Neural cell (in vitro differentiated cells): Measurements from ENCODE around the gene OSBPL2. TPM values are rescaled to one million over a fixed set of nuclear protein-coding genes. Genes with fewer than 3 reads are reported as not detected.

Experiments
- H2AFZ ChIP-seq: fragments of 200-600, 300-800 bp; sonication (generic), shearing (Covaris generic); 2 replicates; pipeline ENCODE4 v1.6.0; 2014; ENCODE audit warnings: low read depth, mild to moderate bottlenecking, antibody characterized with exemption, low read length, moderate library complexity
- H3F3A ChIP-seq: fragments of 200-600 bp; shearing (Covaris generic); 2 replicates; pipeline ENCODE4 v1.6.1; 2016; ENCODE audit warnings: mild to moderate bottlenecking, moderate library complexity, mixed read lengths, antibody characterized with exemption, low read length; ENCODE audit not compliant: insufficient read depth, poor library complexity, severe bottlenecking
- H3K27ac ChIP-seq: fragments of 200-600, 300-800 bp; sonication (generic), shearing (Covaris generic); 2 replicates; pipeline ENCODE4 v1.5.1; 2014; ENCODE audit warnings: mild to moderate bottlenecking, low read length, moderate library complexity
- H3K27me3 ChIP-seq: fragments of 300-800, 200-600 bp; sonication (generic), shearing (Covaris generic); 2 replicates; pipeline ENCODE4 v1.6.0; 2014; ENCODE audit warnings: mild to moderate bottlenecking, low read depth, low read length, moderate library complexity; ENCODE audit not compliant: insufficient read depth
- H3K36me3 ChIP-seq: fragments of 300-800, 200-600 bp; sonication (generic), shearing (Covaris generic); 2 replicates; pipeline ENCODE4 v1.5.1; 2014; ENCODE audit warnings: mild to moderate bottlenecking, antibody characterized with exemption, low read length, moderate library complexity; ENCODE audit not compliant: insufficient read depth
- H3K4me2 ChIP-seq: fragments of 300-800, 200-600 bp; sonication (generic), shearing (Covaris generic); 2 replicates; pipeline ENCODE4 v1.6.0; 2014; ENCODE audit warnings: mild to moderate bottlenecking, low read length
- H3K4me3 ChIP-seq: fragments of 300-800, 200-600 bp; sonication (generic), shearing (Covaris generic); 2 replicates; pipeline ENCODE4 v1.5.1; 2014; ENCODE audit warnings: mild to moderate bottlenecking, low read length, moderate library complexity
- H3K79me2 ChIP-seq: fragments of 200-600 bp; shearing (Covaris generic); replicated peaks from 2 replicates; pipeline ENCODE4 v1.6.0; 2014; ENCODE audit warnings: mild to moderate bottlenecking, low read length, moderate library complexity; ENCODE audit not compliant: insufficient read depth
- H3K9ac ChIP-seq: fragments of 300-800, 200-600 bp; sonication (generic), shearing (Covaris generic); 2 replicates; pipeline ENCODE4 v1.6.1; 2016; ENCODE audit warnings: mild to moderate bottlenecking, low read length, mixed read lengths
- H3K9me2 ChIP-seq: fragments of 200-600 bp; shearing (Covaris generic); 2 replicates; pipeline ENCODE4 v1.6.1; 2016; ENCODE audit warnings: mild to moderate bottlenecking, low read length, mixed read lengths; ENCODE audit not compliant: insufficient read depth
- H3K9me3 ChIP-seq: fragments of 200-600, 300-800 bp; sonication (generic), shearing (Covaris generic); 2 replicates; pipeline ENCODE4 v1.6.1; 2016; ENCODE audit warnings: mild to moderate bottlenecking, mixed run types, low read length, moderate library complexity, mixed read lengths
- H4K20me1 ChIP-seq: fragments of 200-600 bp; shearing (Covaris generic); 2 replicates; pipeline ENCODE4 v1.6.1; 2016; ENCODE audit warnings: mild to moderate bottlenecking, mixed run types; ENCODE audit not compliant: insufficient read depth
- CTCF ChIP-seq: fragments of 450-650 bp; IDR thresholded peaks from 2 replicates; pipeline ENCODE4 v1.5.1; 2014; ENCODE audit warnings: antibody characterized with exemption, mild to moderate bottlenecking, moderate library complexity; ENCODE audit not compliant: poor library complexity, severe bottlenecking
- EP300 ChIP-seq: fragments of 450-650 bp; conservative IDR thresholded peaks from 2 replicates; pipeline ENCODE4 v1.6.1; 2014; ENCODE audit warnings: antibody characterized with exemption, mild to moderate bottlenecking, moderate library complexity; ENCODE audit not compliant: poor library complexity, severe bottlenecking
- EZH2 ChIP-seq: fragments of 200-600, 300-800 bp; shearing (Covaris generic), sonication (generic); IDR thresholded peaks from 2 replicates; pipeline ENCODE4 v1.6.1; 2014; ENCODE audit warnings: antibody characterized with exemption, low read length, borderline replicate concordance, mild to moderate bottlenecking; ENCODE audit not compliant: insufficient read depth, poor library complexity, severe bottlenecking
- MXI1 ChIP-seq: fragments of 450-650 bp; conservative IDR thresholded peaks from 2 replicates; pipeline ENCODE4 v1.6.1; 2014; ENCODE audit warnings: antibody characterized with exemption, mild to moderate bottlenecking; ENCODE audit not compliant: poor library complexity, severe bottlenecking
- POLR2AphosphoS5 ChIP-seq: IDR thresholded peaks from 2 replicates; pipeline ENCODE4 v1.6.1; 2012
- RAD21 ChIP-seq: fragments of 450-650 bp; conservative IDR thresholded peaks from 2 replicates; pipeline ENCODE4 v1.6.1; 2014; ENCODE audit warnings: antibody characterized with exemption, mild to moderate bottlenecking, moderate library complexity
- REST ChIP-seq: IDR thresholded peaks from 2 replicates; pipeline ENCODE4 v1.6.1; 2012; ENCODE audit warnings: borderline replicate concordance
- SMC3 ChIP-seq: fragments of 450-650 bp; conservative IDR thresholded peaks from 2 replicates; pipeline ENCODE4 v1.6.1; 2014; ENCODE audit warnings: antibody characterized with exemption, mild to moderate bottlenecking, moderate library complexity; ENCODE audit not compliant: poor library complexity
- TAF1 ChIP-seq: IDR thresholded peaks from 2 replicates; pipeline ENCODE4 v1.6.1; 2012; ENCODE audit warnings: low read depth
- polyA plus RNA-seq: library from polyadenylated mRNA; depleted of rRNA; stranded (reverse); fragments of >200 nt; gene quantifications from 2 replicates; pipeline ENCODE4 v1.2.3, GENCODE V29; 2014

The OSBPL2 gene
- polyA plus RNA-seq, 1 donor from 2014 or later: 41.5 TPM

- no peak overlapping the region for H3K27ac ChIP-seq
- no peaks in the 10 kb centered on the region for H3K79me2 ChIP-seq
- no peak overlapping the region for H3K9ac ChIP-seq
- TF ChIP-seq MXI1: no peak
- TF ChIP-seq SMC3: no peak
- no peak for TF ChIP-seq CTCF
- TF ChIP-seq RAD21: no peak
- no peak for TF ChIP-seq REST
- no peak for TF ChIP-seq POLR2AphosphoS5
- no peak for TF ChIP-seq EZH2
- TF ChIP-seq EP300: no peak
- TF ChIP-seq TAF1: no peak
- H3K4me3 ChIP-seq: no peak overlapping the region
- H3F3A ChIP-seq: no peaks in the 10 kb centered on the region
- no peaks in the 10 kb centered on the region for H3K27me3 ChIP-seq
- no peak overlapping the region for H2AFZ ChIP-seq
- H3K4me2 ChIP-seq: no peak overlapping the region
- no peaks in the 10 kb centered on the region for H3K9me2 ChIP-seq
- no peaks in the 10 kb centered on the region for H3K9me3 ChIP-seq
- peaks cover 6% of the 10 kb centered on the region for H3K36me3 ChIP-seq
- no peaks in the 10 kb centered on the region for H4K20me1 ChIP-seq
These were observed 55.6 kb downstream of the OSBPL2 start for GRCh38 chr20:62293946-62294345.

DNA sequence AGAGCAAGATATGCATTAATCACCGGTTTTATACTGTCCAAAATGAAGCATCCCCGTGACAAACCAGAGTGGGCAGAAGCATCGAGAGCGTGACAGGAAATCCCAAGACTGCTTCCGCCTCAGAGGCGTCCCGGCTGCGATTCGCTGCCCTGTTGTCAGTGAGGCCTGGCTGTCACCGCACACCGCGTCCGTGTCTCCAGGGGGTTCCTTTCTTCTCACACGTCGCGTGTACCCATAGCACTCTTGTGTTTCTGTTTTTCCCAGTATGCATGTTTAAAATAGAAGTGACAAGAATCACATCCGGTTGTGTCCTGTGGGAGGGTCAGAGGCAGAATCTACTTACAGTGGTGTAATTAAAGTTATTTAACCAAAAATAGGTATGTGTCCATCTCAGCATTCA, 56.2 kb downstream of the OSBPL2 start:
- H3K36me3 ChIP-seq: peaks cover 6% of the 10 kb centered on the region
- TF ChIP-seq SMC3 (no peak), POLR2AphosphoS5 (no peak), RAD21 (no peak), EP300 (no peak), CTCF (no peak), EZH2 (no peak), REST (no peak), MXI1 (no peak), TAF1 (no peak)

More for the DNA sequence above, 56.2 kb downstream of the OSBPL2 start:
- Histone ChIP-seq H3K27ac (no peak overlapping the region), H3F3A (no peaks in the 10 kb centered on the region), H3K4me3 (no peak overlapping the region), H2AFZ (no peak overlapping the region), H3K9me3 (no peaks in the 10 kb centered on the region), H3K4me2 (no peak overlapping the region), H4K20me1 (no peaks in the 10 kb centered on the region), H3K9ac (no peak overlapping the region), H3K9me2 (no peaks in the 10 kb centered on the region), H3K79me2 (no peaks in the 10 kb centered on the region), H3K27me3 (no peaks in the 10 kb centered on the region)
